ENCODE results near the gene MTMR10. TPM values are rescaled to one million over a fixed set of nuclear protein-coding genes. Genes with fewer than 3 reads are reported as not detected.

The MTMR10 gene
- total RNA-seq, 1 experiment from 2014 or later = 13.2 TPM

DNA sequence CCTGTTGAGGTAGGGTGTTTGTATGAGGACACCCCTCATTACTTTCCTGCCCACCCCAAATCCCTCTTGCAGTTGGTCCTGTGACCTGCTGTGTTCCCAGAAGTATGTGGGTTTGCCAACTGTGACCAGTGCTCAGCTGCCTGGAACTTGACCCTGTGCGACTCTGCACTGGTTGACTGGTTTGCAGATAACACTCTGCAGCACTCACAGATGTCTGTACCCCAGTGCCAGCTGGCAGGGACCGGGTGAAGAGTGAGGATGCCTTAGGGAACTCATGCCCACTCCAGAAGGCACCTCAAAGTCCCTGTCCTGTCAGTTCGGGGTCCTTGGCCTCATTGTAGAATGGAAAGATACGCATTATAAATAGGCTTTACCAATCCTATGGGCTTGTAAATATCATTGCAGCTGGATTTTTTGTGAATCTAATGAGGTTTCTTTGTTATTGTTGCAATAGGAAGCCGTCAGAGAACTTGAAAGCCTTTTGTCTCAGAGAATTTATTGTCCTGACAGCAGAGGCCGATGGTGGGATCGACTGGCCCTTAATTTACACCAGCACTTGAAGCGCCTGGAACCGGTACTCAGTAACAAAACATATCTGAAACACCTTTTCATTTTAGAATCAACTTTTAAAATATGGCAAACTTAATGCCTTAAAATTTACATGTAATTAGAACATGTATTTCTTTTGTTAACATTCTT lies 69.5 kb downstream of the MTMR10 start:
- DNase-seq (ENCODE audit: low read depth) = no peak

DNA sequence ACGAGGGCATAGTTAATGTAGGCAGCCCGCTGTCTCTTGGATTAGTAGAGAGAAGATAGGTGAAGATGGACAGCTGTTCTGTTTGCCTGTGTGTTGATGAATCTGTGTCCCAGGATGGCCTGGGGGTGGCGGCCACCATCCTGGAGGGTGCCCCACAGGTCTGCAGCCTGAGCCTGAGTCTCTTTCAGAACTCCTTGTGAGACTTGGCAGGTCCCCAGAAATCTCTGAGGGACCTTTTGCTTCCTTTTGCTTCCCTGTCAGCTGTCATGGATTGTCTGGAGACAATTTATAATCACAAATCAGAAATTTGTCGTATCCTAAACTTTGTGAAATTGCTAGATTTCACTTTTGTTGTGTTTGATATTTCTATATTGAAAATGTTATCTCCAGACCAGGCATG lies 70.3 kb downstream of the MTMR10 start:
- no peak for DNase-seq (ENCODE audit: low read depth)

DNA sequence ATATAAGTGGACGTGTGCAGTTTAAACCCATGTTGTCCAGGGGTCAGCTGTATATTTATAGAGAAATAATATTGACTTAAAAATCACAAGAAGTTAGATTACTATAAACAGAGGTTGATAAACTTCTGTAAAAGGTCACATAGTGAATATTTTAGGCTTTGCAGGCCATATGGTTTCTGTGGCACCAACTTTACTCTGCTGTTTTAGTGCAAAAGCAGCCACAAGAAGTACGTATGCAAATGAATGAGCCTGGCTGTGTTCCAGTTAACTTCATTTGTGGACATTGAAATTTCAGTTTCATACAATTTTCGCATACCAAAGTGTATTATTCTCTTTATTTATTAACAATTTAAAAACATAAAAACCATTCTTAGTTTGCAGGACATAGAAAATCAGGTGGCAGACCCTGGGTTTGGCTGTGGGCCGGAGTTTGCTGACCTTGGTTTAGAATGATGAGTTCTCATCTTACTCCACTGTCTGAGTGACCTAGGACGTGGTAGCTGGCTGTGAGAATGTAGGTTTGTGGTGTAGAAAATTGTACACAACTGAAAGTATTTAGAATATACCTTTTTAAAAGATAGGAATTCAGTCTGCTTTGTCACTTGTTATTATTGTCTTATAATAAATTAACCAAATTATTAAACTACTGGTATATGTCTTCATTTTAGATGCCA lies 71.4 kb downstream of the MTMR10 start:
- no peak for DNase-seq (ENCODE audit: low read depth)

DNA sequence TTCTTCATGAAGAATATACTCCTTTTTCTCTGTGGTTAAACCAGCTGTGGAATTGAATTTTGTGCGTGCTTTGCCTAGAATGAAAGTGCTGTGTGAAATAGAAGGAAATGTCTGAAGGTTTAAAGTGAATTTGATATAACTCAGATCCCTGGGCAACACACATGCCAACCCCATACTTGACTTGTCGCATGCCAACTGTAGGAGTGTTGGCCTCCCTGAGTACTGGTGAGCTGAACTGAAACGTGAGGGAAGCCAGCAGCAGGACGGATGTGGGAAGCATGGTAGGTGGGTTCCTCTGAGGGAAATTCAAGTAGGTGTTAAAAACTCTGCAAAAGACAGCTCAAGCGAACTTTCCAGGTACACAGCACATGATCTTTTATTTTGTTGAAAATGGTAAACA lies 73.1 kb downstream of the MTMR10 start:
- DNase-seq (ENCODE audit: low read depth) = no peak

DNA sequence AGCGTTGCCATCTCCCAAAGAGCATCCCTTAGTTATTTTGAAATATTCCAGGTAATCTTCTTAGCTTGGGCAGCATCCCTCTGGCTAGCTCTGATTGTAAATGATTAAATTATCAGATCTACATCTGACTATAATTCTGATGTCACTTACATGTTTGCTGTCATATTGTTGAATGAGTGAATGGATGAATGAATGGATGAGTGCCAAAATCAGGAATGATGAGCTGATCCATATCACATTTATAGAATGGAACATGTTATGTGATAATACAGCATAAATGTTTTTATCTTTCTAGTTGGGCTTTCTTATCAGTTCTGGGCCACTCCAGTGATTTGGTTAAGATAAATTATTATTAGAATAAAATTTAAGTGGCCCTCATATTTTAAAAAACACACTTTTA lies 73.8 kb downstream of the MTMR10 start:
- no peak for DNase-seq (ENCODE audit: low read depth)

DNA sequence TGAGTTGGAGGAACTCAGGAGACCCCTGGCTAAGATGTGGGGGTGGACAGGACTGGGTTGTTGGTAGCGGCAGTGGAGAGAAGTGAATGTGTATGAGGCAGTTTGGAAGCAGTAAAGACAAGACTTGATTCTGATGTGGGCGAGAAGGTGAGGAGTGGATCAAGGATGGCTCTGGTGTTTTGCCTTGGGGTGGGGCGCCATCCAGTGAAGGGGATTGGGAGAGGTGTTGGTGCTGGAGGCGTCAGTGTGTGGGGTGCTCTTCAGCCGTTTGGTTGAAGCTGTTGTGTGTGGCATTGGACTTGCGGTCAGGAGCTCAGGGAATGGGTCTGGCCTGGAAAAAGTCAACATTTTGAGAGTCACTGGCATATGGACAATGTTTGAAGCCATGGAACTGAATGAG lies 74.4 kb downstream of the MTMR10 start:
- DNase-seq (ENCODE audit: low read depth) = no peak

DNA sequence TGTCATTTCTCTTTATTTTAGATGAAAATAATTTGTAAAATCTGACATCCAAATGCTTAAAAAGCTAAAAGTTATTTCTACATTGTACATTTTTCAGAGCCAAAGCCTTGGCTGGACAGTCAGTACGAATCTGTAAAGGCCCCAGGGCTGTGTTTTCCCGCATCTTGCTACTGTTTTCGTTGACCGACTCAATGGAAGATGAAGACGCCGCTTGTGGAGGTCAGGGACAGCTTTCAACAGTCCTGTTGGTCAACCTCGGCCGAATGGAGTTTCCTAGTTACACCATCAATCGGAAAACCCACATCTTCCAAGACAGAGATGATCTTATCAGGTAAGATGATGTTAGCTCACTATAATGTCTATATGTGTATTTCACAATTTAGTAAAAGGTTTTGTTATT lies 77.7 kb downstream of the MTMR10 start:
- no peak for DNase-seq (ENCODE audit: low read depth)

DNA sequence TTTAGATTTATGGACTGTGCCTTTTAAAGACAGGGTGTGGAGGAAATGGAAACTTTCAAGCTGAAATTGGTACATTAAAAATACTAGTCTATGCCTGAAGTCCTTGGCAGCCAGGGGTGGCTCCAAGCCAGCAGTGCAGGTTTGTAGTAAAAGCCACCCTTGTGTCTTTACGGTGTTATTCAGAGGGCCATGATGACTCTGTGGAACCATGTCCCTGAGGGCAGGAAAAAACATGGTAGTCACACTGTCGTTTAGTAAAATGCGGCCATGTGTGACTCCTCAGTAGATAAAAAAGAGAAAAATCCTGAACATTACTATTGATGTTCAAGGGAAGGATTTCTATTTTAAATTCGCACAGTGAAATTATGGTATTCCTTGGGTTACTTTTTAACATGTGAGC lies 85.1 kb downstream of the MTMR10 start:
- DNase-seq (ENCODE audit: low read depth) = peak; percentile 40

DNA sequence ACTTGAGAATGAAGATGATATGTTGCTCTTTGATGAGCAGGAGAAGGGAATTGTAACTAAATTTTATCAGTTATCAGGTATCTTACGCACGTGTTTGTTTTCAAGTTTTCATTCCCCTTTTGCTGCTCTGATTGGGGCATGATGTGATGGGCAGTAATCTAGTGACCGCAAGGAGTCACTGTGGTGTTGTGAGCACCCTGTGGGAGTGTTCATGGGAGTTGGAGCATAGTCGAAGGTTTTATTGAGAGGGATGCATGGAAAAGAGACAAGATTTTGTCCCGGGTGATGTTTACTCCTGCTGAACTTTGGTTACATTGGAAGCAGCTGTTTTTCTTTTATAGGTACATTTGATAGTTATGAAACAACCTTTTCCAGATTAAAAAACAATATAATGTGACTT lies 85.6 kb downstream of the MTMR10 start:
- DNase-seq (ENCODE audit: low read depth) = no peak

DNA sequence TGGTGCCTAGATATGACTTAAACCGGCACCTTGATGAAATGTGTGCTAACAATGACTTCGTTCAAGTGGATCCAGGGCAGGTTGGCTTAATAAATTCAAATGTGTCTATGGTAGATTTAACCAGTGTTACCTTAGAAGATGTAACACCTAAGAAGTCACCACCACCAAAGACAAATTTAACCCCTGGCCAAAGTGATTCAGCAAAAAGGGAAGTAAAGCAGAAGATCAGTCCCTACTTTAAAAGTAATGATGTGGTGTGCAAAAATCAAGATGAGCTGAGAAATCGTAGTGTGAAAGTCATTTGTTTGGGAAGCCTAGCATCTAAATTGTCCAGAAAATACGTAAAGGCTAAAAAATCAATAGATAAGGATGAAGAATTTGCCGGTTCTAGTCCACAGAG lies 86.6 kb downstream of the MTMR10 start:
- DNase-seq (ENCODE audit: low read depth) = no peak

DNA sequence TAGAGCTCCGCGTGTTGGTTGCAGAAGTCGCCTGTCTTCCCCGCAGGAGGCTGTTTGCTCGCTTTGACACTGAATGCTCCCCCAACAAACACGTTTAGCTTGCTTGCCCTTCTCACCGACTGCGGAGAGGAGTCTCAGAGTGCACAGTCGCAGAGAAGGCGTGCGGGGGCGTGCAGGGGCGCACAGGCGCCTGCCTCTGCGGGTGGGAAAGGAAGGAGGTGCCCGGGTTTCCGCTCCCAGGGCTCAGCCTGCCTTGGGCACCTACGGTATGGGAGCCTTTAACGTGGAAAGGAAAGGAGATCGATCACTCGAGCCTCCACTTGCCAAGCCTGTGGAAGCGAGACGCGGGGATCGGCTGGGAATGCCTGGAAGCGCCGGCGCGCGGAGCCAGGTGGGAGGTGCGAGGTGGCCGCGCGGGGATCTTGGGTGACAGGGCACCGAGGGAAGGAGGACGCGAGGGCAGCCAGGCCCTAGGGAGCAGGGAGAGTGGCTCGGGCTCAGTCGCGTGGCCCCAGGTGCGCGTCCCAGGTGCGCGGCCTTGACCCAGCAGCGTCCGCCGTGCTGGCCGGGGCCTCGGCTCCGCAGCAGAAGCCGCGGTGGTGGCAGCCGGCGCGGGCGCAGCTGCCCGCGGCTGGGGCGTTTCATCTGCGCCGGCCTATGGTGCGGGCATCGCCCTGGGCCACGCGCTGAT lies 87.8 kb downstream of the MTMR10 start, which contains the start of gene FAN1:
TSS of gene FAN1 (plus strand) at position 419 of the 691 bp plus-strand sequence. CDS start 749 bp downstream, outside the sequence.
- no peak for DNase-seq (ENCODE audit: low read depth)

DNA sequence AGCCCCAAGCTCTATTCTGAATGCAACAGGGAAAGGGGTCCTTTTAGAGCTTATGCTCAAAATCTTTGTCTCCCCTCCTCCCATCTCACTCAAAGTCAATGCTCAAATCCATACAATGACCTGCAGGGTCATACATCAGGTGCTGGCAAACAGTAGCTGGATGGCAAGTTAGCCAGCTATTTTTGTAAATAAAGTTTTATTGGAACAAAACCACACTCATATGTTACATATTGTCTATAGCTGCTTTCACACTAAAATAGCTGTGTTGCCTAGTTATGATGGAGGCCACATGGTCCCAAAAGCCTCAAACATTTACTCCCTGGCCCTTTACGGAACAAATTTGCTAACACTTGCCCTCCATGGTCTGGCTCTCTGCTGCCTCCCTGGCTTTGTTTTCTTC lies 89.5 kb downstream of the MTMR10 start:
- no peak for DNase-seq (ENCODE audit: low read depth)

DNA sequence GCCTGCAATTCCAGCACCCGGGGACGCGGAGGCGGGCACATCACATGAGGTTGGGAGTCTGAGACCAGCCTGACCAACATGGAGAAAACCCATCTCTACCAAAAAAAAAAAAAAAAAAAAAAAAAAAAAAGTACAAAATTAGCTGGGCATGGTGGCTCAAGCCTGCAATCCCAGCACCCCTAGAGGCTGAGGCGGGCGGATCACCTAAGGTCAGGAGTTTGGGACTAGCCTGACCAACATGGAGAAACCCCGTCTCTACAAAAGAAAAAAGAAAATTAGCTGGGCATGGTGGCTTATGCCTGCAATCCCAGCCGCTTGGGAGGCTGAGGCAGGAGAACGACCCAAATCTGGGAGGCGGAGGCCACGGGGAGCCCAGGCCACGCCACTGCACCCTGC lies 95.2 kb downstream of the MTMR10 start:
- no peak for DNase-seq (ENCODE audit: low read depth)

DNA sequence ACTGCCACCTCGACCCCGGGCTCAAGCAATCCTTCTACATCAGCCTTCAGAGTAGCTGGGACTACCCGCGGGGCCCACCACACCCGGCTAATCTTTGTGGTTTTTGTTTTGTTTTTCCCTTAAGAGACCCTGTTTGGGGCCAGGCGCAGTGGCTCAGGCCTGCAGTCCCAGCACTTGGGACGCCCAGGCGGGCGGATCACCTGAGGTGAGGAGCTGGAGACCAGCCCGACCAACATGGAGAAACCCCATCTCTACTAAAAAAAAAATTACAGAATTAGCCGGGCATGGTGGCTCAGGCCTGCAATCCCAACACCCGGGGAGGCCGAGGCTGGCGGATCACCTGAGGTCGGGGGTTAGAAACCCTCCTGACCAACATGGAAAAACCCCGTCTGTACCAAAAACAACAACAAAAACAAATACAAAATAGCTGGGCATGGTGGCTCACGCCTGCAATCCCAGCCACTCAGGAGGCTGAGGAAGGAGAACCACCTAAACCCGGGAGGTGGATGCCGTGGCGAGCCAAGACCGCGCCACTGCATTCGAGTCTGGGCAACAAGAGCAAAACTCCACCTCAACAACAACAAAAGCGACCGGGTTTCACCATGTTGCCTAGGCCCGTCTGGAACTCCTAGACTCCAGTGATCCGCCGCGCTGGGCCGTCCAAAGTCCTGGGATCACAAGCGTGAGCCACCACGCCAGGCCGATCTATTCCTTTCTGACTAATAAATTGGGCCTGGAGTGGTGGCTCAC lies 95.8 kb downstream of the MTMR10 start:
- no peak for DNase-seq (ENCODE audit: low read depth)

DNA sequence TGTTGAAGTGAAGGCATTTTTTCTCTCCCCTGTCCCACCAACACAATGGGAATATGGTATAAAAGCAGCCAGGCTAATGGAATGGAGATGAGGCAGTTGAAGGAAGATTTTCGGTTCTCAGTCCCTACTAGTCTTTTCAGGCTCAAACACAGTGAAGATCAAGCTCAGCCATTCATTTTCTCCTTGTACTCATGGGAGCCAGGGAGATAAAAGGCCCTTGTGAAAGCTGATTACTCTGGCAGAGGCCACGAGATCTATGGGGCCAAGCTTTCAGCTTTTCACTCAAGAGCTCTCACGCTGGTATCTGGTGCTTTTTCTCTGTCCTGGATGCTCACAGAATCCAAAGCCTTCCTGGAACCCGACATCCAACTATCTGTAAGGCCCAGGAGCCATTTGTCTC lies 102.2 kb downstream of the MTMR10 start:
- DNase-seq (ENCODE audit: low read depth) = no peak

Other genes with a start within 250 kb of the MTMR10 start
- gene FAN1, start 87.7 kb downstream of the MTMR10 start, total RNA-seq (2014; rRNA removed; shearing (Covaris generic)) = 4.8 and 5.0 TPM in 2 replicates
- not detected in 2 replicates for gene TRPM1, start 110.1 kb upstream of the MTMR10 start, total RNA-seq (2014; rRNA removed; shearing (Covaris generic))